Measurements from ENCODE around the gene WHRN. TPM values are rescaled to one million over a fixed set of nuclear protein-coding genes. Genes with fewer than 3 reads are reported as not detected.

Gene WHRN
- total RNA-seq, 1 donor from 2014 or later: 6.2 TPM

DNA sequence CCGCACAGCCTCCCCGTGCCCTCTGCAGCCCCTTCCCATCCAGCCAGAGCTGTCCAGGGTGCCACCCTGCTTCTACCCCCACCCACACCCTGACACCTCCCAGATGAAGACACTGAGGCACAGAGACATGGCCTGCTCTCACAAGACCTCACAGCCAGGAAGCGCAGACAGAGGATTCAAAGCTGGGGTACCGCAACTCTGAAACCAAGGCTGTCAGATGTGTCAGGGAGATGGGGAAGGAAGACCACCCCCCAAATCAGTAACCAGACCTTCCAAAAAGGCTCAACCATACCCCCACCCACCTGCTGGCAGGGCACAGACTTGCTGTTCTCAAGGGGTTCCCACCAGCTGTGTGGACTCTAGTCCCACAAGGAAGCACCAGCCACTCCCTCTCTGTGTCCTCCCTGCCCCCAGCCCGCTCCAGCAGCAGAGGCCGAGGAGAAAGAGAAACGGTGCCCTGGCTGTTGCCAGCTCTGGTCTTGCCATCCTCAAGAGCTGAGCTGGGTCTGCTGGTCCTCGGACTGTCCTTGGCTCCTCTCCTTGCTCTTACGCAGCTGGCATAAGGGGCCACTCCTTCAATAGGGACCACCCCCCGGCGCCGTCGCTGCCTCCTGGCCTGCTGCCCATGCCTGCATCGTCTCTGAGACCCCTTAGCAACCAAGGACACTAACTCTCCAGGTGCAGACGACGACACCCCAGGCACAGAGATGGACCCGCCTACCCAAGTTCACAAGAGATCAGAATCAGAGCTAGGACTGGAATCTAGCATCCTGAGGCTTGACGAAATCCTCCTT is 118.2 kb downstream of the WHRN start:
- TF ChIP-seq, protein P1, sequence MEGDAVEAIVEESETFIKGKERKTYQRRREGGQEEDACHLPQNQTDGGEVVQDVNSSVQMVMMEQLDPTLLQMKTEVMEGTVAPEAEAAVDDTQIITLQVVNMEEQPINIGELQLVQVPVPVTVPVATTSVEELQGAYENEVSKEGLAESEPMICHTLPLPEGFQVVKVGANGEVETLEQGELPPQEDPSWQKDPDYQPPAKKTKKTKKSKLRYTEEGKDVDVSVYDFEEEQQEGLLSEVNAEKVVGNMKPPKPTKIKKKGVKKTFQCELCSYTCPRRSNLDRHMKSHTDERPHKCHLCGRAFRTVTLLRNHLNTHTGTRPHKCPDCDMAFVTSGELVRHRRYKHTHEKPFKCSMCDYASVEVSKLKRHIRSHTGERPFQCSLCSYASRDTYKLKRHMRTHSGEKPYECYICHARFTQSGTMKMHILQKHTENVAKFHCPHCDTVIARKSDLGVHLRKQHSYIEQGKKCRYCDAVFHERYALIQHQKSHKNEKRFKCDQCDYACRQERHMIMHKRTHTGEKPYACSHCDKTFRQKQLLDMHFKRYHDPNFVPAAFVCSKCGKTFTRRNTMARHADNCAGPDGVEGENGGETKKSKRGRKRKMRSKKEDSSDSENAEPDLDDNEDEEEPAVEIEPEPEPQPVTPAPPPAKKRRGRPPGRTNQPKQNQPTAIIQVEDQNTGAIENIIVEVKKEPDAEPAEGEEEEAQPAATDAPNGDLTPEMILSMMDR (IDR thresholded peaks at IDR 0.05): no peak
- Histone ChIP-seq H3K4me1 (peaks cover 99% of the 10 kb centered on the region), H3K27me3 (ENCODE audit: low read depth) (no peaks in the 10 kb centered on the region), H3K27ac (peak overlapping the region; percentile 92), H3K4me3 (peak overlapping the region; percentile 77), H3K9me3 (no peaks in the 10 kb centered on the region), H3K36me3 (peaks cover 9% of the 10 kb centered on the region)
- ATAC-seq: peak; percentile 24 to 38
- DNase-seq: peak; percentile 65
- intact Hi-C loops (cut with DNase I): no loop called here

DNA sequence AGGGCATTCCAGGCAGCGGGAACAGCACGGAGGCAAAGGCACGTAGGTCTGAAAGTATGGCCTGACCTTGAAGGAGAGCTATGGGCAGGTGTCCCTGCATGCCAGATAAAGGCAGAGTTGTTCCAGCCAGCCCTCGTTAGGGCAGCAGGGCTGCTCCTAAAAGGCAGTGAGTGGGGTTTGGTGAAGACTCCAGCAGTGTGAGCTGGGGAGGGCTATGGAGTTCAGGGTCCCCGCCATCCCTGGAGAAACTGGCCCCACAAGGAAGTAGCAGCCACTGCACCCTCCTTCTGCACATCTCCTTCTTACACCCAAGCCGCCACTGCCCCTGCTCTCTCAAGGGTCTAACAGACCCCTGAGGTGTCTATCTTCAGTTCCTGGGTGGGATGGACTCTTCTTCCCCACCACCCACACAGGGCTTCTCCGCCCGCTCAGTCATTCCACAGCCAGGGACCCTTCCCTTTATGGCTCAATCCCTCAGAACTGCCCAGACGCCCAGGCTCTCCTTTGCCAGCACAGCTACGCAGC is 118.8 kb downstream of the WHRN start:
- no peak for DNase-seq
- peaks cover 97% of the 10 kb centered on the region for H3K4me1 ChIP-seq
- no peaks in the 10 kb centered on the region for H3K27me3 ChIP-seq (ENCODE audit: low read depth)
- H3K36me3 ChIP-seq: peaks cover 9% of the 10 kb centered on the region
- peak overlapping the region; percentile 77 for H3K4me3 ChIP-seq
- H3K27ac ChIP-seq: peak overlapping the region; percentile 92
- no peak for ATAC-seq
- H3K9me3 ChIP-seq: no peaks in the 10 kb centered on the region
- TF ChIP-seq, protein P1 (IDR thresholded peaks at IDR 0.05): no peak
- intact Hi-C loops (cut with DNase I): no loop called here

DNA sequence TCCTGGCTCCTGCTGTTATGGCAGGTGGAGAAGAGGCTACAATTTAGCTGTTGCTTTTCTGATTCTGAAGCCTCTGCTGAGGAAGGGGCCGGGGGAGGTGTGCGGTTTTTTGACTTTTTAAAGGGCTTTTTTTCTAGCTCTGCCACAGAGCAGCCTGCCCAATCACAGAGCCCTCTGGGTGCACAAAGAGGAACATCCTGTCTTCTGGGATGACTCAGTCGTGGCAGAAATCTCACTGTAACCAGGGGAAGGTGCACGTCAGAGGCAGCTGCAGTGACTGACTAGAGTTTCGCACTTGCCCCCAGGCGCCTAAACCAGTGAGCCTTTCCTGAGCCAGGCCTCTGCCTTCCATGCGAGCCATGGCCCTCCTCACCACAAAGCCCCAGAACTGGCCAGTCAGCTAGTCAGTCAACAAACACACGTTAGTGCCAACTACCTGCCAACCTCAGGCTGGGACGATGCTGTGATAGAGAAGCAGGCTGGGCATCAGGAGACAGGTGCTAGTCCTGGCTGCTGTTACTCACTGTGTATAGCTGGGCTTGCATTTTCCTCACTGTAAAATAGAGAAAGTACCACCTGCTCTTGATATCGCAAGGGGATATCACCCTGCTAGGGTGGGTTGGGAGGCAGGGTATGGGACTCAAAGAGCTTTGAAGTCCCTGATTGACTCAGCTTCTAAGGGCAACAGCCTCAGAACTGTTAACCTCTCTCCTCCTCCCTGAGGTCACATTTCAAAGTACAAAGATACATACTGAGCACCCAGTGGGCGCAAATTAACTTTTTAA is 119.7 kb downstream of the WHRN start:
- intact Hi-C loops (cut with DNase I): no loop called here
- Histone ChIP-seq H3K36me3 (peaks cover 17% of the 10 kb centered on the region), H3K27me3 (ENCODE audit: low read depth) (no peaks in the 10 kb centered on the region), H3K9me3 (no peaks in the 10 kb centered on the region), H3K27ac (peak overlapping the region; percentile 92), H3K4me3 (peak overlapping the region; percentile 77), H3K4me1 (peaks cover 89% of the 10 kb centered on the region)
- ATAC-seq (peak; percentile 65 to 84), DNase-seq (peak; percentile 85)
- TF ChIP-seq, protein P1 (IDR thresholded peaks at IDR 0.05): no peak

DNA sequence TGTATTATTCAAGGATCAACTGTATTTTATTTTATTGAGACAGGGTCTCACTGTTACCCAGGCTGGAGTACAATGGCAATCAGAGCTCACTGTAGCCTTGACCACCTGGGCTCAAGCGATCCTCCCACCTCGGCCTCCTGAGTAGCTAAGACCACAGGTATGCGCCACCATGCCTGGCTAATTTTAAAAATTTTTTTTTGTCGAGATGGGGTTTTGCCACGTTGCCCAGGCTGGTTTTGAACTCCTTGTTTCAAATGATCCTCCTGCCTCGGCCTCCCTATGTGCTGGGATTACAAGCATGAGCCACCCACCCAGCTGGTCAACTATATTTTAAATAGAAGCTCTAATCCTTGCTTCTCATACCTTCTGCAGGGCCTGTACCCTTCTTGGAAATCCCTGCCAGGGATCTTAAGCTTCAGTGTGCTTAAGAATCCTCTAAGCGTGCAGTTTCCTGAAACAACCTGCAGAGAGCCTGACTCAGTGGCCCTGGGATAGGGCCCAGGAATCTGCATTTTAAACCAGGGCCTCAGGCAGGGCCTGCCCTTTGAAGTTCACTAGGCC is 120.4 kb downstream of the WHRN start:
- H3K4me3 ChIP-seq: peak overlapping the region; percentile 77
- intact Hi-C loops (cut with DNase I): no loop called here
- DNase-seq (no peak), ATAC-seq (no peak)
- peaks cover 24% of the 10 kb centered on the region for H3K36me3 ChIP-seq
- peaks cover 82% of the 10 kb centered on the region for H3K4me1 ChIP-seq
- TF ChIP-seq, protein P1 (IDR thresholded peaks at IDR 0.05): no peak
- no peaks in the 10 kb centered on the region for H3K27me3 ChIP-seq (ENCODE audit: low read depth)
- peak overlapping the region; percentile 92 for H3K27ac ChIP-seq
- no peaks in the 10 kb centered on the region for H3K9me3 ChIP-seq

DNA sequence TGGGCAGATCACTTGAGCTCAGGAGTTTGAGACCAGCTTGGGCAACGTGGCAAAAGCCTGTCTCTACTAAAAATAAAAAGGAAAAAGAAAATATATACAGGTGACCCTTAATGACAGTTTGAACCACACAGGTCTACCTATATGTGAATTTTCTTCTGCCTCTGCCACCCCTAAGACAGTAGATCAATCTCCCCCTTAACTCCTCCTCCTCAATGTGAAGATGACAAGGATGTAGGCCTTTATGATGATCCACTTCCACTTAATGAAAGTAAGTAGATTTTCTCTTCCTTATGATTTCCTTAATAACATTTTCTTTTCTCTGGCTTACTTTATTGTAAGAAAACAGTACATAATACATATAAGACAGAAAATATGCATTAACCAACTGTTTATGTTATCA is 120.9 kb downstream of the WHRN start:
- no peaks in the 10 kb centered on the region for H3K9me3 ChIP-seq
- intact Hi-C loops (cut with DNase I): no loop called here

More for the DNA sequence above, 120.9 kb downstream of the WHRN start:
- TF ChIP-seq, protein P1 (IDR thresholded peaks at IDR 0.05): no peak
- H3K4me1 ChIP-seq: peaks cover 82% of the 10 kb centered on the region
- peak overlapping the region; percentile 92 for H3K27ac ChIP-seq
- DNase-seq: no peak
- H3K36me3 ChIP-seq: peaks cover 30% of the 10 kb centered on the region
- ATAC-seq: no peak
- H3K4me3 ChIP-seq: peak overlapping the region; percentile 6
- H3K27me3 ChIP-seq (ENCODE audit: low read depth): no peaks in the 10 kb centered on the region
